ENCODE measurements around the gene CNR2.
"Not testable (repeated sequence)": the region's sequence is repeated elsewhere in the genome, so short reads cannot be mapped to it uniquely, and the experiment has no call there.

DNA sequence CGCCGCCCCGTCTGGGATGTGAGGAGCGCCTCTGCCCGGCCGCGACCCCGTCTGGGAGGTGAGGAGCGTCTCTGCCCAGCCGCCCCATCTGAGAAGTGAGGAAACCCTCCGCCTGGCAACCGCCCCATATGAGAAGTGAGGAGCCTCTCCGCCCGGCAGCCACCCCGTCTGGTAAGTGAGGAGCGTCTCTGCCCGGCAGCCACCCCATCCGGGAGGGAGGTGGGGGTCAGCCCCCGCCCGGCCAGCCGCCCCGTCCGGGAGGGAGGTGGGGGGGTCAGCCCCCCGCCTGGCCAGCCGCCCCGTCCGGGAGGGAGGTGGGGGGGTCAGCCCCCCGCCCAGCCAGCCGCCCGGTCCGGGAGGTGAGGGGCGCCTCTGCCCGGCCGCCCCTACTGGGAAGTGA is 60.0 kb downstream of the CNR2 start:
- not testable (repeated sequence) for TF ChIP-seq POLR2AphosphoS5, EP300 (IDR thresholded peaks at IDR 0.05)
- TF ChIP-seq, protein P1, sequence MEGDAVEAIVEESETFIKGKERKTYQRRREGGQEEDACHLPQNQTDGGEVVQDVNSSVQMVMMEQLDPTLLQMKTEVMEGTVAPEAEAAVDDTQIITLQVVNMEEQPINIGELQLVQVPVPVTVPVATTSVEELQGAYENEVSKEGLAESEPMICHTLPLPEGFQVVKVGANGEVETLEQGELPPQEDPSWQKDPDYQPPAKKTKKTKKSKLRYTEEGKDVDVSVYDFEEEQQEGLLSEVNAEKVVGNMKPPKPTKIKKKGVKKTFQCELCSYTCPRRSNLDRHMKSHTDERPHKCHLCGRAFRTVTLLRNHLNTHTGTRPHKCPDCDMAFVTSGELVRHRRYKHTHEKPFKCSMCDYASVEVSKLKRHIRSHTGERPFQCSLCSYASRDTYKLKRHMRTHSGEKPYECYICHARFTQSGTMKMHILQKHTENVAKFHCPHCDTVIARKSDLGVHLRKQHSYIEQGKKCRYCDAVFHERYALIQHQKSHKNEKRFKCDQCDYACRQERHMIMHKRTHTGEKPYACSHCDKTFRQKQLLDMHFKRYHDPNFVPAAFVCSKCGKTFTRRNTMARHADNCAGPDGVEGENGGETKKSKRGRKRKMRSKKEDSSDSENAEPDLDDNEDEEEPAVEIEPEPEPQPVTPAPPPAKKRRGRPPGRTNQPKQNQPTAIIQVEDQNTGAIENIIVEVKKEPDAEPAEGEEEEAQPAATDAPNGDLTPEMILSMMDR (IDR thresholded peaks at IDR 0.05) = not testable (repeated sequence)
